ENCODE data around the gene USP12.
"Not testable (repeated sequence)": the region's sequence is repeated elsewhere in the genome, so short reads cannot be mapped to it uniquely, and the experiment has no call there.

The USP12 gene

GRCh38 chr13:27151798-27152599 is 19.6 kb downstream of the USP12 start:
- H3K36me3 Mint-ChIP-seq, result peaks cover 17 to 32% of the 10 kb centered on the region in 2 donors
- peak overlapping the region; percentile 39 for H3K27ac Mint-ChIP-seq
- DNase-seq, result no peak
- peaks cover 46 to 74% of the 10 kb centered on the region in 2 donors for H3K4me1 Mint-ChIP-seq
- no peak for ATAC-seq (replicated peaks)
- H3K4me3 Mint-ChIP-seq, result peak overlapping the region in 1 of 2 donors; percentile 9
- H3K27me3 Mint-ChIP-seq, result no peaks in the 10 kb centered on the region
- H3K9me3 Mint-ChIP-seq, result peaks cover 0 to 1% of the 10 kb centered on the region in 2 donors

GRCh38 chr13:27149702-27150101 is 21.9 kb downstream of the USP12 start:
- no peak for DNase-seq
- ATAC-seq (replicated peaks), result no peak
- no peak overlapping the region for H3K4me3 Mint-ChIP-seq
- H3K9me3 Mint-ChIP-seq, result no peaks in the 10 kb centered on the region
- peaks cover 51 to 88% of the 10 kb centered on the region in 2 donors for H3K4me1 Mint-ChIP-seq
- no peaks in the 10 kb centered on the region for H3K27me3 Mint-ChIP-seq
- H3K36me3 Mint-ChIP-seq, result peaks cover 13 to 20% of the 10 kb centered on the region in 2 donors
- no peak overlapping the region for H3K27ac Mint-ChIP-seq

- no peak for DNase-seq
- no peak for ATAC-seq (replicated peaks)
- Mint-ChIP-seq H3K27me3 (no peaks in the 10 kb centered on the region), H3K4me1 (peaks cover 47 to 88% of the 10 kb centered on the region in 2 donors), H3K27ac (peak overlapping the region; percentile 94), H3K4me3 (no peak overlapping the region), H3K36me3 (peaks cover 13 to 15% of the 10 kb centered on the region in 2 donors), H3K9me3 (no peaks in the 10 kb centered on the region)
Observed at GRCh38 chr13:27148900-27149299, 22.7 kb downstream of the USP12 start.

GRCh38 chr13:27147530-27148170 is 24.0 kb downstream of the USP12 start:
- peak overlapping the region; percentile 97 for H3K27ac Mint-ChIP-seq
- DNase-seq, result peak; percentile 69

GRCh38 chr13:27141746-27142145 is 29.9 kb downstream of the USP12 start:
- H3K4me1 Mint-ChIP-seq, result peaks cover 29 to 68% of the 10 kb centered on the region in 2 donors
- H3K27ac Mint-ChIP-seq, result no peak overlapping the region
- H3K27me3 Mint-ChIP-seq, result no peaks in the 10 kb centered on the region
- peaks cover 6 to 27% of the 10 kb centered on the region in 2 donors for H3K36me3 Mint-ChIP-seq
- DNase-seq (no peak), ATAC-seq (replicated peaks) (no peak)
- peaks cover 3 to 4% of the 10 kb centered on the region in 2 donors for H3K9me3 Mint-ChIP-seq
- H3K4me3 Mint-ChIP-seq, result no peak overlapping the region

More at GRCh38 chr13:27147530-27148170, 24.0 kb downstream of the USP12 start:
- peak overlapping the region; percentile 47 to 76 for H3K4me3 Mint-ChIP-seq
- peak; percentile 96 to 97 for ATAC-seq (replicated peaks)
- peaks cover 44 to 85% of the 10 kb centered on the region in 2 donors for H3K4me1 Mint-ChIP-seq
- no peaks in the 10 kb centered on the region for H3K27me3 Mint-ChIP-seq
- H3K9me3 Mint-ChIP-seq, result no peaks in the 10 kb centered on the region
- peaks cover 9 to 26% of the 10 kb centered on the region in 2 donors for H3K36me3 Mint-ChIP-seq

- peaks cover 25 to 63% of the 10 kb centered on the region in 2 donors for H3K4me1 Mint-ChIP-seq
- not testable (repeated sequence) for H3K27me3 Mint-ChIP-seq; ATAC-seq (replicated peaks); DNase-seq; H3K9me3 Mint-ChIP-seq; H3K4me3 Mint-ChIP-seq; H3K27ac Mint-ChIP-seq
- H3K36me3 Mint-ChIP-seq, result peaks cover 6 to 27% of the 10 kb centered on the region in 2 donors
Observed at GRCh38 chr13:27141159-27141558, 30.5 kb downstream of the USP12 start.

- no peak for DNase-seq
- Mint-ChIP-seq H3K27me3 (no peaks in the 10 kb centered on the region), H3K4me3 (no peak overlapping the region), H3K4me1 (peaks cover 26 to 57% of the 10 kb centered on the region in 2 donors), H3K27ac (no peak overlapping the region), H3K9me3 (peaks cover 3 to 4% of the 10 kb centered on the region in 2 donors), H3K36me3 (peaks cover 6 to 27% of the 10 kb centered on the region in 2 donors)
- ATAC-seq (replicated peaks), result no peak
Observed at GRCh38 chr13:27140060-27140459, 31.6 kb downstream of the USP12 start.

GRCh38 chr13:27139565-27139964 is 32.0 kb downstream of the USP12 start:
- H3K36me3 Mint-ChIP-seq, result peaks cover 6 to 27% of the 10 kb centered on the region in 2 donors
- peak overlapping the region; percentile 42 for H3K27ac Mint-ChIP-seq
- DNase-seq (no peak), ATAC-seq (replicated peaks) (no peak)
- H3K9me3 Mint-ChIP-seq, result peaks cover 3 to 4% of the 10 kb centered on the region in 2 donors
- no peaks in the 10 kb centered on the region for H3K27me3 Mint-ChIP-seq
- peaks cover 29 to 57% of the 10 kb centered on the region in 2 donors for H3K4me1 Mint-ChIP-seq
- H3K4me3 Mint-ChIP-seq, result no peak overlapping the region

- Mint-ChIP-seq H3K36me3 (peaks cover 6 to 25% of the 10 kb centered on the region in 2 donors), H3K27me3 (no peaks in the 10 kb centered on the region), H3K9me3 (peaks cover 3 to 4% of the 10 kb centered on the region in 2 donors), H3K4me3 (no peak overlapping the region), H3K27ac (peak overlapping the region; percentile 42), H3K4me1 (peaks cover 31 to 54% of the 10 kb centered on the region in 2 donors)
- no peak for DNase-seq
- ATAC-seq (replicated peaks), result peak; percentile 10 to 29
Observed at GRCh38 chr13:27138457-27139093, 33.0 kb downstream of the USP12 start.

- Mint-ChIP-seq H3K27ac (peak overlapping the region; percentile 44), H3K36me3 (peaks cover 6 to 20% of the 10 kb centered on the region in 2 donors), H3K9me3 (peaks cover 3 to 4% of the 10 kb centered on the region in 2 donors), H3K27me3 (no peaks in the 10 kb centered on the region), H3K4me1 (peaks cover 33 to 58% of the 10 kb centered on the region in 2 donors), H3K4me3 (no peak overlapping the region)
- ATAC-seq (replicated peaks) (no peak), DNase-seq (no peak)
Observed at GRCh38 chr13:27137759-27138158, 33.9 kb downstream of the USP12 start.

- H3K27me3 Mint-ChIP-seq, result no peaks in the 10 kb centered on the region
- peaks cover 44 to 68% of the 10 kb centered on the region in 2 donors for H3K4me1 Mint-ChIP-seq
- no peak overlapping the region for H3K4me3 Mint-ChIP-seq
- no peak for DNase-seq
- H3K36me3 Mint-ChIP-seq, result peaks cover 11 to 24% of the 10 kb centered on the region in 2 donors
- ATAC-seq (replicated peaks), result no peak
- H3K9me3 Mint-ChIP-seq, result peaks cover 0 to 5% of the 10 kb centered on the region in 2 donors
- H3K27ac Mint-ChIP-seq, result peak overlapping the region; percentile 37
Observed at GRCh38 chr13:27135023-27135422, 36.6 kb downstream of the USP12 start.

GRCh38 chr13:27133889-27134288 is 37.7 kb downstream of the USP12 start:
- no peaks in the 10 kb centered on the region for H3K27me3 Mint-ChIP-seq
- H3K27ac Mint-ChIP-seq, result peak overlapping the region; percentile 57
- peaks cover 15 to 24% of the 10 kb centered on the region in 2 donors for H3K36me3 Mint-ChIP-seq
- H3K4me1 Mint-ChIP-seq, result peaks cover 47 to 72% of the 10 kb centered on the region in 2 donors
- H3K9me3 Mint-ChIP-seq, result peaks cover 0 to 7% of the 10 kb centered on the region in 2 donors
- DNase-seq (no peak), ATAC-seq (replicated peaks) (no peak)
- H3K4me3 Mint-ChIP-seq, result no peak overlapping the region

GRCh38 chr13:27132538-27132937 is 39.1 kb downstream of the USP12 start:
- Mint-ChIP-seq H3K36me3 (peaks cover 15 to 20% of the 10 kb centered on the region in 2 donors), H3K4me3 (peak overlapping the region; percentile 5 to 44), H3K27ac (peak overlapping the region; percentile 86), H3K27me3 (no peaks in the 10 kb centered on the region), H3K4me1 (peaks cover 43 to 76% of the 10 kb centered on the region in 2 donors), H3K9me3 (peaks cover 0 to 7% of the 10 kb centered on the region in 2 donors)
- ATAC-seq (replicated peaks), result no peak
- DNase-seq, result no peak

GRCh38 chr13:27131906-27132305 is 39.7 kb downstream of the USP12 start:
- ATAC-seq (replicated peaks) (no peak), DNase-seq (no peak)
- Mint-ChIP-seq H3K9me3 (peaks cover 0 to 7% of the 10 kb centered on the region in 2 donors), H3K27me3 (no peaks in the 10 kb centered on the region), H3K4me3 (peak overlapping the region; percentile 44 to 54), H3K36me3 (peaks cover 15 to 20% of the 10 kb centered on the region in 2 donors), H3K27ac (peak overlapping the region; percentile 86), H3K4me1 (peaks cover 48 to 79% of the 10 kb centered on the region in 2 donors)

All from stimulated activated naive B cell treated with anti-CD40 and anti-IgM and Interleukin-4, amounts not matched to agents 10 μg/mL and 1 μg/mL and 100 μg/mL, for 72 hours (primary cell).